Measurements from ENCODE around the gene ZNF133.

Gene ZNF133

GRCh38 chr20:18364768-18365167 lies 76.4 kb downstream of the ZNF133 start:
- no peak for FAIRE-seq
